HepG2 (cell line): Measurements from ENCODE around the gene MEIG1. TPM values are rescaled to one million over a fixed set of nuclear protein-coding genes. Genes with fewer than 3 reads are reported as not detected.

Experiments
- ATAC-seq: fragments of 200-7000 bp; cut with Tn5 transposase; 3 replicates; pipeline ENCODE4 v1.9.1; 2020; ENCODE audit warnings: mild to moderate bottlenecking, moderate library complexity
- BruUV-seq: library from RNA; stranded (reverse); fragments of 400-500 nt; replicated peaks from 2 replicates; lab custom pipeline; 2021; lab: Mats Ljungman, UMichigan
- CTCF ChIA-PET: fragments of 300-600 bp; formaldehyde crosslinking; extraction: SDS; loops from one replicate; lab custom pipeline; 2021; ENCODE audit warnings: low total read pairs, inconsistent platforms, low intra/inter-chr PET ratio; lab: Yijun Ruan, JAX
- POLR2A ChIA-PET: fragments of 350-600 bp; sonication (Branson Sonifier 250); formaldehyde crosslinking; loops from one replicate; lab custom pipeline; 2020; ENCODE audit warnings: antibody characterized with exemption, inconsistent platforms; lab: Yijun Ruan, JAX
- DNase-seq: peaks from one replicate; pipeline ENCODE4 v3.0.0-alpha.2; 2015; ENCODE audit warnings: low spot score
- FAIRE-seq: peaks from 3 replicates; lab custom pipeline; 2011; peaks lifted over from hg19 to GRCh38; lab: Jason Lieb, UNC
- H2AFZ ChIP-seq: one replicate; pipeline ENCODE4 v1.6.1; 2011; ENCODE audit warnings: low read length, inconsistent platforms
- H3K27ac ChIP-seq: fragments of 300-600 bp; 3 replicates; pipeline ENCODE4 v1.8.0; 2011; ENCODE audit warnings: mixed run types, mild to moderate bottlenecking, mixed read lengths, low read length, inconsistent platforms; ENCODE audit not compliant: insufficient read depth; ENCODE audit errors: extremely low read length
- H3K27me3 ChIP-seq, 2 experiments: fragments of 200-600 bp in 1 of 2; 2 replicates in 1 of 2; 3 replicates in 1 of 2; pipeline versions ENCODE4 v1.6.0 to v1.8.0; 2011; ENCODE audit warnings: low read length in 2 of 2, mild to moderate bottlenecking in 2 of 2, moderate library complexity in 2 of 2, inconsistent platforms in 1 of 2; ENCODE audit not compliant: insufficient read depth in 2 of 2, control insufficient read depth in 1 of 2
- H3K36me3 ChIP-seq, 2 experiments: fragments of 200-600 bp in 1 of 2; replicated peaks in 1 of 2; 2 replicates in 1 of 2; 3 replicates in 1 of 2; pipeline versions ENCODE4 v1.5.1 to v1.8.0; 2011; ENCODE audit warnings: low read length in 2 of 2, inconsistent platforms in 1 of 2; ENCODE audit not compliant: insufficient read depth in 2 of 2, control insufficient read depth in 1 of 2
- H3K4me1 ChIP-seq: 2 replicates; pipeline ENCODE4 v1.5.1; 2012; ENCODE audit warnings: low read length, inconsistent platforms; ENCODE audit not compliant: insufficient read depth
- H3K4me2 ChIP-seq: 2 replicates; pipeline ENCODE4 v1.6.0; 2011; ENCODE audit warnings: low read depth, low read length, inconsistent platforms
- H3K4me3 ChIP-seq, 3 experiments: fragments of 200-600 bp in 1 of 3; sonication (generic), shearing (Covaris generic) in 1 of 3; replicated peaks in 1 of 3; 2 replicates each; pipeline ENCODE4 v1.5.1; 2011 to 2016; ENCODE audit warnings: low read length in 3 of 3, inconsistent platforms in 2 of 3, low read depth in 2 of 3, mild to moderate bottlenecking in 2 of 3, control low read depth in 1 of 3, mixed read lengths in 1 of 3; ENCODE audit not compliant: insufficient read depth in 1 of 3
- H3K79me2 ChIP-seq: one replicate; pipeline ENCODE4 v1.6.1; 2011; ENCODE audit warnings: low read length, inconsistent platforms; ENCODE audit not compliant: insufficient read depth
- H3K9ac ChIP-seq: 2 replicates; pipeline ENCODE4 v1.6.0; 2011; ENCODE audit warnings: mild to moderate bottlenecking, low read depth, low read length, inconsistent platforms; ENCODE audit not compliant: insufficient read depth
- H3K9me3 ChIP-seq: 2 replicates; pipeline ENCODE4 v1.5.1; 2012; ENCODE audit warnings: mild to moderate bottlenecking, low read length
- H4K20me1 ChIP-seq: 2 replicates; pipeline ENCODE4 v1.6.0; 2011; ENCODE audit warnings: inconsistent platforms, mild to moderate bottlenecking, low read length, moderate library complexity; ENCODE audit not compliant: insufficient read depth
- MAFF ChIP-seq: IDR thresholded peaks from 2 replicates; pipeline ENCODE4 v1.6.1; 2011; ENCODE audit warnings: low read depth, low read length, improper control_type of control experiment
- MAFK ChIP-seq, 2 experiments: IDR thresholded peaks in 1 of 2; conservative IDR thresholded peaks in 1 of 2; 2 replicates each; pipeline ENCODE4 v1.6.1; 2011; ENCODE audit warnings: improper control_type of control experiment in 2 of 2, low read length in 2 of 2
- SNRNP70 ChIP-seq: fragments of 200-400 bp; formaldehyde crosslinking; IDR thresholded peaks from 2 replicates; pipeline ENCODE4 v1.6.1; 2017; ENCODE audit warnings: mild to moderate bottlenecking, low read depth, low read length, moderate library complexity
- ZNF572 ChIP-seq: sonication (generic); formaldehyde crosslinking; IDR thresholded peaks from 2 replicates; pipeline ENCODE4 v1.5.1; 2020; ENCODE audit warnings: mild to moderate bottlenecking, missing genetic modification reagents
- WGBS: methylation state at CpG from one replicate; pipeline ENCODE4 v1.1.6; 2017; ENCODE audit warnings: low lambda C conversion rate; 5-methylcytosine and 5-hydroxymethylcytosine counted together
- in situ Hi-C: cut with HindIII; loops from 2 replicates; pipeline ENCODE4 v1.10.0; 2017; ENCODE audit warnings: low pct_unique_long_range_greater_than_20kb; ENCODE audit not compliant: extremely low pct_ligation_motif_present
- intact Hi-C: fragments of 100-400 bp; cut with micrococcal nuclease; formaldehyde crosslinking; loops from one replicate; pipeline ENCODE4 v1.10.0; 2022; ENCODE audit not compliant: unreplicated experiment
- polyA plus RNA-seq, 8 experiments: library from polyadenylated mRNA; depleted of rRNA in 3 of 8; stranded (reverse) in 7 of 8; unstranded in 1 of 8; fragments of >200 nt; fragmentation: Illumina TruSeq in 4 of 8; extraction: Trizol in 4 of 8; gene quantifications; 2 replicates each; pipeline versions ENCODE4 v1.2.1 to v1.2.3, GENCODE V29; 2011 to 2016; ENCODE audit warnings: low read depth in 4 of 8, missing spikeins in 1 of 8, mixed read lengths in 1 of 8; ENCODE audit not compliant: insufficient read depth in 1 of 8
- total RNA-seq, 5 experiments: library from RNA; depleted of rRNA; stranded (reverse); fragments of >200 nt; fragmentation: Illumina TruSeq; extraction: Trizol; gene quantifications; 2 replicates each; pipeline ENCODE4 v1.2.3, GENCODE V29; 2016; ENCODE audit warnings: low read depth in 1 of 5

The MEIG1 gene
- total and polyA plus RNA-seq, 2 of the 13 experiments (the other 11 are each of a cell fraction or from before 2014, with no cell fraction given), result not detected

GRCh38 chr10:14925268-14925667, 33.9 kb upstream of the MEIG1 start:
- no peaks in the 10 kb centered on the region for H4K20me1 ChIP-seq
- POLR2A ChIA-PET, result no interaction called here

DNA sequence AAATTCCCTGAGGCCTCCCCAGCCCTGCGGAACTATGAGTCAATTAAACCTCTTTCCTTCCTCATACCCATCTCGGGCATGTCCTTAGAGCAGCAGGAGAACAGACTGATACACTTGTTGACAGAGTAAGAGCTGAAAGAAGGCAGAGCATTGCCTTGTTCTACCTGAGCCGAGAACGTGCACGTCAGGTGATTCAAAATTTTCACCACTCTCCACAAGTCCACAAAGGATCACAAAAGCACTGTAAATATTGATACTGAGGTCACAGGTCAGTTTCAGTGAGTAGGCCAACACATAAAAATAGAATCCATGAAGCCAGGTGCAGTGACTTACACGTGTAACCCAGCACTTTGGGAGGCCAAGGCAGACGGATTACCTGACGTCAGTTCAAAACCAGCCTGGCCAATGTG, 33.1 kb upstream of the MEIG1 start:
- Histone ChIP-seq H3K27ac (no peak overlapping the region), H3K27me3 (no peaks in the 10 kb centered on the region), H3K9ac (no peak overlapping the region), H3K4me3 (no peak overlapping the region), H3K4me1 (no peaks in the 10 kb centered on the region), H2AFZ (no peak overlapping the region), H3K36me3 (peaks cover 19 to 55% of the 10 kb centered on the region in 2 experiments), H3K79me2 (no peaks in the 10 kb centered on the region), H4K20me1 (no peaks in the 10 kb centered on the region), H3K9me3 (no peaks in the 10 kb centered on the region), H3K4me2 (no peak overlapping the region)
- no peak for TF ChIP-seq SNRNP70
- DNase-seq (no peak), FAIRE-seq (no peak), ATAC-seq (no peak)
- in situ Hi-C loops, result no loop called here
- BruUV-seq, result no TSS peak
- CTCF ChIA-PET, result no interaction called here
- intact Hi-C loops, result no loop called here
- 85% methylated on average over 8 of the region's 8 CpGs for WGBS
- POLR2A ChIA-PET, result no interaction called here

More at GRCh38 chr10:14925268-14925667, 33.9 kb upstream of the MEIG1 start:
- CTCF ChIA-PET, result no interaction called here
- no peak overlapping the region for H3K4me2 ChIP-seq
- 97% methylated on average over 2 of the region's 2 CpGs for WGBS
- no peak overlapping the region for H3K4me3 ChIP-seq
- intact Hi-C loops, result no loop called here
- no peak overlapping the region for H3K9ac ChIP-seq
- FAIRE-seq, result no peak
- no peaks in the 10 kb centered on the region for H3K9me3 ChIP-seq
- no peak for ATAC-seq
- no peaks in the 10 kb centered on the region for H3K4me1 ChIP-seq
- no peak for DNase-seq
- H3K36me3 ChIP-seq, result peaks cover 18 to 55% of the 10 kb centered on the region in 2 experiments
- H3K79me2 ChIP-seq, result no peaks in the 10 kb centered on the region
- H2AFZ ChIP-seq, result no peak overlapping the region
- TF ChIP-seq MAFK (conservative IDR thresholded peaks at IDR 0.05 in 1 of 2, IDR thresholded peaks at IDR 0.05 in 1 of 2; ENCODE audit: low read length in 2 of 2) (peak; percentile 90 to 94), MAFF (peak; percentile 91), ZNF572 (CRISPR knock-in tag) (no peak)
- no peak overlapping the region for H3K27ac ChIP-seq
- no TSS peak for BruUV-seq
- in situ Hi-C loops, result no loop called here
- H3K27me3 ChIP-seq, result no peaks in the 10 kb centered on the region
